Uterus (tissue), 2 donors: ENCODE data around the gene EEF1AKMT3.

Experiments
- CTCF ChIP-seq, 4 experiments: fragments of 200-600 bp in 2 of 4; fragments of 450-650 bp in 2 of 4; sonication (generic) in 2 of 4; IDR thresholded peaks; one replicate each; pipeline ENCODE4 v1.5.1; 2016 to 2019; ENCODE audit warnings: antibody characterized with exemption in 4 of 4, mild to moderate bottlenecking in 2 of 4, moderate library complexity in 1 of 4
- POLR2A ChIP-seq, 2 donors: fragments of 450-650 bp; IDR thresholded peaks; one replicate each; pipeline ENCODE4 v1.6.1; 2016; ENCODE audit warnings: antibody characterized with exemption in 2 of 2, mild to moderate bottlenecking in 1 of 2, moderate library complexity in 1 of 2

- TF ChIP-seq POLR2A (IDR thresholded peaks at IDR 0.05) (no peak), CTCF (IDR thresholded peaks at IDR 0.05) (no peak)
Measured at GRCh38 chr12:57776247-57776587, 3.8 kb downstream of the EEF1AKMT3 start.
